Measurements from ENCODE around the gene CTDSPL.

The CTDSPL gene

DNA sequence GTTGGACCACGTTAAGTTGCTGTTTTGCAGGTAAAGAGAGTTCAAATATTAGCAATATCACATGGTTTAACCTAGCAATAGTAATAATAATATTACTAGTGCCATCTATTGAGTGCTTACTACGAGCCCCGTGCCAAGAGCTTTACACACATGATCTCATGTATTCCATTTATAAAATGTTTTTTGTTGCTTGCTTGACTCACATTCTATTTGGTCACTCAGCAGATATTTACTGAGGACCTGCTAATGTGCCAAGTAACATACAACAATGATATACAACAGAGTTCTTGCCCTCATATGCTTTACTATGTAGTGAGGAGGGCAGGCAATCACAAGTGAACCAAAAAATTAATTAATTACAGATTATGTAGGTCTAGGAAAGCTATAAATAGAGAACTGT is 36.7 kb downstream of the CTDSPL start:
- TF ChIP-seq, protein P1, sequence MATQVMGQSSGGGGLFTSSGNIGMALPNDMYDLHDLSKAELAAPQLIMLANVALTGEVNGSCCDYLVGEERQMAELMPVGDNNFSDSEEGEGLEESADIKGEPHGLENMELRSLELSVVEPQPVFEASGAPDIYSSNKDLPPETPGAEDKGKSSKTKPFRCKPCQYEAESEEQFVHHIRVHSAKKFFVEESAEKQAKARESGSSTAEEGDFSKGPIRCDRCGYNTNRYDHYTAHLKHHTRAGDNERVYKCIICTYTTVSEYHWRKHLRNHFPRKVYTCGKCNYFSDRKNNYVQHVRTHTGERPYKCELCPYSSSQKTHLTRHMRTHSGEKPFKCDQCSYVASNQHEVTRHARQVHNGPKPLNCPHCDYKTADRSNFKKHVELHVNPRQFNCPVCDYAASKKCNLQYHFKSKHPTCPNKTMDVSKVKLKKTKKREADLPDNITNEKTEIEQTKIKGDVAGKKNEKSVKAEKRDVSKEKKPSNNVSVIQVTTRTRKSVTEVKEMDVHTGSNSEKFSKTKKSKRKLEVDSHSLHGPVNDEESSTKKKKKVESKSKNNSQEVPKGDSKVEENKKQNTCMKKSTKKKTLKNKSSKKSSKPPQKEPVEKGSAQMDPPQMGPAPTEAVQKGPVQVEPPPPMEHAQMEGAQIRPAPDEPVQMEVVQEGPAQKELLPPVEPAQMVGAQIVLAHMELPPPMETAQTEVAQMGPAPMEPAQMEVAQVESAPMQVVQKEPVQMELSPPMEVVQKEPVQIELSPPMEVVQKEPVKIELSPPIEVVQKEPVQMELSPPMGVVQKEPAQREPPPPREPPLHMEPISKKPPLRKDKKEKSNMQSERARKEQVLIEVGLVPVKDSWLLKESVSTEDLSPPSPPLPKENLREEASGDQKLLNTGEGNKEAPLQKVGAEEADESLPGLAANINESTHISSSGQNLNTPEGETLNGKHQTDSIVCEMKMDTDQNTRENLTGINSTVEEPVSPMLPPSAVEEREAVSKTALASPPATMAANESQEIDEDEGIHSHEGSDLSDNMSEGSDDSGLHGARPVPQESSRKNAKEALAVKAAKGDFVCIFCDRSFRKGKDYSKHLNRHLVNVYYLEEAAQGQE (IDR thresholded peaks at IDR 0.05; ENCODE audit: low read depth), result no peak
- TF ChIP-seq, protein P2, sequence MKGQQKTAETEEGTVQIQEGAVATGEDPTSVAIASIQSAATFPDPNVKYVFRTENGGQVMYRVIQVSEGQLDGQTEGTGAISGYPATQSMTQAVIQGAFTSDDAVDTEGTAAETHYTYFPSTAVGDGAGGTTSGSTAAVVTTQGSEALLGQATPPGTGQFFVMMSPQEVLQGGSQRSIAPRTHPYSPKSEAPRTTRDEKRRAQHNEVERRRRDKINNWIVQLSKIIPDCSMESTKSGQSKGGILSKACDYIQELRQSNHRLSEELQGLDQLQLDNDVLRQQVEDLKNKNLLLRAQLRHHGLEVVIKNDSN (IDR thresholded peaks at IDR 0.05), result no peak
- TF ChIP-seq TEAD4 (IDR thresholded peaks at IDR 0.05) (no peak), EGR1 (IDR thresholded peaks at IDR 0.05) (no peak), CREB1 (IDR thresholded peaks at IDR 0.05; ENCODE audit: low read depth) (no peak), EP300 (IDR thresholded peaks at IDR 0.05; ENCODE audit: borderline replicate concordance) (no peak), NFIC (IDR thresholded peaks at IDR 0.05) (no peak)

GRCh38 chr3:37899101-37899707 is 37.5 kb downstream of the CTDSPL start:
- TF ChIP-seq, protein P2 (IDR thresholded peaks at IDR 0.05), result no peak
- TF ChIP-seq, protein P1 (IDR thresholded peaks at IDR 0.05; ENCODE audit: low read depth), result no peak
- TF ChIP-seq EP300 (IDR thresholded peaks at IDR 0.05; ENCODE audit: borderline replicate concordance) (no peak), TEAD4 (IDR thresholded peaks at IDR 0.05) (no peak), YY1 (IDR thresholded peaks at IDR 0.05; ENCODE audit: low read depth) (no peak), EGR1 (IDR thresholded peaks at IDR 0.05) (no peak), TAF1 (IDR thresholded peaks at IDR 0.05; ENCODE audit: low read depth) (no peak), CREB1 (IDR thresholded peaks at IDR 0.05; ENCODE audit: low read depth) (no peak), CEBPB (IDR thresholded peaks at IDR 0.05) (no peak), TCF12 (IDR thresholded peaks at IDR 0.05; ENCODE audit: low read depth) (no peak), FOXM1 (IDR thresholded peaks at IDR 0.05; ENCODE audit: borderline replicate concordance, low read depth) (no peak), MAX (IDR thresholded peaks at IDR 0.05) (no peak), NFIC (IDR thresholded peaks at IDR 0.05) (no peak), ZBTB7A (IDR thresholded peaks at IDR 0.05; ENCODE audit: low read depth) (no peak), RAD21 (IDR thresholded peaks at IDR 0.05; ENCODE audit: low read depth) (no peak)

- TF ChIP-seq MAX (IDR thresholded peaks at IDR 0.05), result no peak
- no peak for TF ChIP-seq ZBTB7A (IDR thresholded peaks at IDR 0.05; ENCODE audit: low read depth)
- TF ChIP-seq TEAD4 (IDR thresholded peaks at IDR 0.05), result no peak
- no peak for TF ChIP-seq NFIC (IDR thresholded peaks at IDR 0.05)
- no peak for TF ChIP-seq TCF12 (IDR thresholded peaks at IDR 0.05; ENCODE audit: low read depth)
- TF ChIP-seq CEBPB (IDR thresholded peaks at IDR 0.05), result no peak
- no peak for TF ChIP-seq FOXM1 (IDR thresholded peaks at IDR 0.05; ENCODE audit: borderline replicate concordance, low read depth)
- no peak for TF ChIP-seq TAF1 (IDR thresholded peaks at IDR 0.05; ENCODE audit: low read depth)
- no peak for TF ChIP-seq RAD21 (IDR thresholded peaks at IDR 0.05; ENCODE audit: low read depth)
- TF ChIP-seq, protein P1 (IDR thresholded peaks at IDR 0.05; ENCODE audit: low read depth), result no peak
- TF ChIP-seq, protein P2 (IDR thresholded peaks at IDR 0.05), result no peak
- TF ChIP-seq CREB1 (IDR thresholded peaks at IDR 0.05; ENCODE audit: low read depth), result no peak
- TF ChIP-seq EP300 (IDR thresholded peaks at IDR 0.05; ENCODE audit: borderline replicate concordance), result no peak
- TF ChIP-seq YY1 (IDR thresholded peaks at IDR 0.05; ENCODE audit: low read depth), result no peak
- no peak for TF ChIP-seq EGR1 (IDR thresholded peaks at IDR 0.05)
Measured at GRCh38 chr3:37899711-37900306, 38.1 kb downstream of the CTDSPL start.

- TF ChIP-seq FOXM1 (IDR thresholded peaks at IDR 0.05; ENCODE audit: borderline replicate concordance, low read depth), result no peak
- TF ChIP-seq NFIC (IDR thresholded peaks at IDR 0.05), result no peak
- no peak for TF ChIP-seq TEAD4 (IDR thresholded peaks at IDR 0.05)
- TF ChIP-seq TCF12 (IDR thresholded peaks at IDR 0.05; ENCODE audit: low read depth), result no peak
- no peak for TF ChIP-seq EP300 (IDR thresholded peaks at IDR 0.05; ENCODE audit: borderline replicate concordance)
- TF ChIP-seq MAX (IDR thresholded peaks at IDR 0.05), result no peak
- TF ChIP-seq YY1 (IDR thresholded peaks at IDR 0.05; ENCODE audit: low read depth), result no peak
- no peak for TF ChIP-seq ZBTB7A (IDR thresholded peaks at IDR 0.05; ENCODE audit: low read depth)
- no peak for TF ChIP-seq TAF1 (IDR thresholded peaks at IDR 0.05; ENCODE audit: low read depth)
- no peak for TF ChIP-seq RAD21 (IDR thresholded peaks at IDR 0.05; ENCODE audit: low read depth)
- TF ChIP-seq CEBPB (IDR thresholded peaks at IDR 0.05), result no peak
- TF ChIP-seq CREB1 (IDR thresholded peaks at IDR 0.05; ENCODE audit: low read depth), result no peak
- TF ChIP-seq, protein P2 (IDR thresholded peaks at IDR 0.05), result no peak
- no peak for TF ChIP-seq EGR1 (IDR thresholded peaks at IDR 0.05)
- TF ChIP-seq, protein P1 (IDR thresholded peaks at IDR 0.05; ENCODE audit: low read depth), result no peak
Measured at GRCh38 chr3:37901721-37902120, 40.0 kb downstream of the CTDSPL start.
